IPS-18c (cell line): Measurements from ENCODE around the gene RBM33.
"Not testable (repeated sequence)": the region's sequence is repeated elsewhere in the genome, so short reads cannot be mapped to it uniquely, and the experiment has no call there.

Experiments
- H3K4me3 ChIP-seq: 2 replicates; pipeline ENCODE4 v1.7.0; 2013; ENCODE audit warnings: low read depth, mild to moderate bottlenecking, low read length, moderate library complexity; ENCODE audit not compliant: insufficient read depth
- H3K9me3 ChIP-seq: one replicate; pipeline ENCODE4 v1.6.1; 2013; ENCODE audit warnings: mild to moderate bottlenecking, low read length, moderate library complexity; ENCODE audit not compliant: control insufficient read depth, insufficient read depth

RBM33 gene, protein sequence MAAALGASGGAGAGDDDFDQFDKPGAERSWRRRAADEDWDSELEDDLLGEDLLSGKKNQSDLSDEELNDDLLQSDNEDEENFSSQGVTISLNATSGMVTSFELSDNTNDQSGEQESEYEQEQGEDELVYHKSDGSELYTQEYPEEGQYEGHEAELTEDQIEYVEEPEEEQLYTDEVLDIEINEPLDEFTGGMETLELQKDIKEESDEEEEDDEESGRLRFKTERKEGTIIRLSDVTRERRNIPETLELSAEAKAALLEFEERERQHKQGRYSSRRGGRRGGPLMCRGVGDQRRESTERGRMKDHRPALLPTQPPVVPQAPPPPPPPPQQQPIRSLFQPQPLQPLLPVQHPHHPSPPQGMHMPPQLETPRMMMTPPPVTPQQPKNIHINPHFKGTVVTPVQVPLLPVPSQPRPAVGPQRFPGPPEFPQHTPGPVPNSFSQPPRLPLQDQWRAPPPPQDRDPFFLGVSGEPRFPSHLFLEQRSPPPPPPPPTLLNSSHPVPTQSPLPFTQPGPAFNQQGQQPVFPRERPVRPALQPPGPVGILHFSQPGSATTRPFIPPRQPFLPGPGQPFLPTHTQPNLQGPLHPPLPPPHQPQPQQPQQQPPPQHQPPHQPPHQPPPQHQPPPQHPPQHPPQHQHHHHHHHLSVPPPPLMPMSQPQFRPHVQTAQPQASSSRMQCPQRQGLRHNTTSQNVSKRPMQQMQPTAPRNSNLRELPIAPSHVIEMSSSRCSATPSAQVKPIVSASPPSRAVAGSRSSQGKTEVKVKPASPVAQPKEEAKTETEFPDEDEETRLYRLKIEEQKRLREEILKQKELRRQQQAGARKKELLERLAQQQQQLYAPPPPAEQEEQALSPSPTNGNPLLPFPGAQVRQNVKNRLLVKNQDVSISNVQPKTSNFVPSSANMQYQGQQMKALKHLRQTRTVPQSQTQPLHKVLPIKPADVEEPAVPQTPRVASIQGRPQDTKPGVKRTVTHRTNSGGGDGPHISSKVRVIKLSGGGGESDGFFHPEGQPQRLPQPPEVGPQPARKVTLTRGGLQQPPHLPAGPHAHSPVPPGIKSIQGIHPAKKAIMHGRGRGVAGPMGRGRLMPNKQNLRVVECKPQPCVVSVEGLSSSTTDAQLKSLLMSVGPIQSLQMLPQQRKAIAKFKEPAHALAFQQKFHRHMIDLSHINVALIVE

DNA sequence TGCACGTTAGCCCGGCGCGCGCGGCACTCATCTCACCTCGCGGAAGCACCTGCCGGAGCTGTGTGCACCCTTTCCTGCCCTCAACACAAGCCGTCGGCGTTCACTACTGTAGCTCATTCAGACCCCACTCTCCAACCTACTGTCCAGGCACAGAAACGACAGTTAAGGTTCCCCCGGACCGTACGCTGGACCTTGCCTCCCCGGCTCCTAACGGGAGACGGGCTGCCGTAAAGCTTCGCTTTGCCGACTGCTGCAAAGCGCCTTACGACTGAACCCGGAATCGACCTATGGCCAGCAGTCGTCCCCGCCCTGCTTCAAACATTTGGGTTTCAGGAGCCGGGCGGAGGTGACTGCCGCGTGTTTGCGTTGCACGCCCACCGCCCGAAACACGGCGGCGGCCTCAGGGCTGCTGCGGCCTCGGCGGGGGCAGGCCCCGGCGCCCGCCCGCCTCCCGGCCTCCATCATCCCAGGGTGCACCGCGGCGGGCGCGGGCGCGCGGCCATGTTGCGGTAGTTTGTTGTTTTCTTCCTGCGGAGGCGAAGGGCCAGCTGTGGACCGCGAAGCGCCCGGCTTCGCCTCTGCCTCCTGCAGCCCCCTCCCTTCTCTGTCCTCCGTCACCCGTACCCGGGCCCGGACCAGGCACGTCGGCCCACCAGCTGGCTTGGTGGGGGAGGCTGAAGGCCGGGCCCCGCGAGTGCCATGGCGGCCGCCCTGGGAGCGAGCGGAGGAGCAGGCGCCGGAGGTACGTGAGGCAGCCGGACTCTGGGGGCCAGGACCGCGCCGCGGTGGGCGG, at the start of gene RBM33:
TSS of gene RBM33 (plus strand) at position 484 of the 793 bp plus-strand sequence. CDS start at position 700, 216 bp downstream.
- peak within 1 kb of the TSS; percentile 97 for H3K4me3 ChIP-seq
- no peaks in the 10 kb centered on the region for H3K9me3 ChIP-seq

DNA sequence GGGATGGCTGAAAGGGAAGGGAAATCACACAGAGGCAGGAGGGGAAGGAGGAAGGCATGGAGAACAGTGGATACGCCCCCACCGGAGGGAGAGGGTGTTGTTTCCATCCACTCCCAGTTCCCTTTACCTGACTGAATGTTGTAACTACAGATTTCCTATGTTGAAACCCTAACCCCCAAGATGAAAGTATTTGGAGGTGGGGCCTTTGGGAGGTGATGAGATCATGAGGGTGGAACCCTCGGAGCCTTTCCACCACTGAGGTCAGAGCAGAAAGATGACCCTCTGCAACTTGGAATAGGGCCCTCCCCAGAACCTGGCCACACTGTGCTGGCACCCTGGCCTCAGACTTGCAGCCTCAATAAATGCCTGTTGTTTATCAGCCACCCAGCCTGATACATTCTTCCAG, 49.5 kb upstream of the RBM33 start:
- H3K4me3 ChIP-seq = no peak overlapping the region
- H3K9me3 ChIP-seq = no peaks in the 10 kb centered on the region

DNA sequence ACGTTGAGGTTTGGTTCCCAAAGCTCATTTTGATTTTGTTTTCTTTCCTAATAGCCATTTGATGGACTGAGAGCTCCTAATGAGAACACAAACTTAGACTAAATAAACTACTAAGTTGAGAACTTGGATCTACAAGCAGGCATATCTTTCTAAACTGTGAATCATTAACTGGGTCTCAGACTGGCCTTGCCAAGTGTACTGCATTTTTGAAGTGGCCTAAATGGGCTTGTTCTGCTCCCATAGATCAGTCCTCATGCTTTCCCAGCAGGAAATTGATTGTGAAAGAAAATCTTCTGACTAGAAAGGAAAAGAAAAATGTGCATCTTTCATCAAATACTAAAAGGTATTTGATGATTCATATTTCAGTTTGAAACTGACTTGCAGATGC, 46.7 kb upstream of the RBM33 start:
- Histone ChIP-seq H3K9me3 (no peaks in the 10 kb centered on the region), H3K4me3 (no peak overlapping the region)

DNA sequence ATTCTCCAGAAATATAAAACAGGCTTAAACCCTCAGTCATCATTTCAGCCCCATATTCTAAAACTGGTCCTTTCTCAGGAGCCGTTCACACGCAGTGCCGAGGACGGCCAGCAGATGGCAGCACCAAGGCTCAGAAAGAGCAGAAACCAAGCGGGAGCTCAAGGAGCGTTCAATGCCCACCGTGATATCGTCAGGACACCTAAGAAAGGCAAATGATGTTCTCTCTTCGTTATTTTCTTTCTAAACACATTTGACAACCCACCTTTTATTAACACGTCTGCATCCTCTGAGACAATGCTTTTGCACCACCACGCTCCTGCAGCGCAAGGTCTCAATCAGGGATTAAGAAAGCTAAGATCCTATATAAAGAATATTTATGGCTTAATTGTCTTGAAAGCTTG, 45.7 kb upstream of the RBM33 start:
- H3K9me3 ChIP-seq = no peaks in the 10 kb centered on the region
- no peak overlapping the region for H3K4me3 ChIP-seq

DNA sequence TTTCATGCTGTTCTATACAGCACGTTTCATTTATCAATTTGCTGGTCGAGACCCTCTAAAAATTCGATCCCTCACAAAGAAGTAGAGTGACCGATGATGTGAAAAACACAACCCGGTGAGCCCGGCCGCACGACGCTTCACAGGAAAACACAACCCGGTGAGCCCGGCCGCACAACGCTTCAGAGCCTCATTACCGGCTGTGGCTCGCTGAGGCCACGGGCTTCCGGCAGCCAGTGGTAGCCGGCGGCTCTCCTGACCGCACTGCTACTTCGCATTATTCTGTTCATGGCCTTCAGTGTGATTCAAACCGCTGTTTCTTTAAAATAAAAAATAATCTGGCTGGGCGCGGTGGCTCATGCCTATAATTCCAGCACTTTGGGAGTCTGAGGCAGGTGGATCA, 42.3 kb upstream of the RBM33 start:
- no peaks in the 10 kb centered on the region for H3K9me3 ChIP-seq
- H3K4me3 ChIP-seq = no peak overlapping the region

GRCh38 chr7:155602750-155603149, 41.7 kb upstream of the RBM33 start:
- no peaks in the 10 kb centered on the region for H3K9me3 ChIP-seq

DNA sequence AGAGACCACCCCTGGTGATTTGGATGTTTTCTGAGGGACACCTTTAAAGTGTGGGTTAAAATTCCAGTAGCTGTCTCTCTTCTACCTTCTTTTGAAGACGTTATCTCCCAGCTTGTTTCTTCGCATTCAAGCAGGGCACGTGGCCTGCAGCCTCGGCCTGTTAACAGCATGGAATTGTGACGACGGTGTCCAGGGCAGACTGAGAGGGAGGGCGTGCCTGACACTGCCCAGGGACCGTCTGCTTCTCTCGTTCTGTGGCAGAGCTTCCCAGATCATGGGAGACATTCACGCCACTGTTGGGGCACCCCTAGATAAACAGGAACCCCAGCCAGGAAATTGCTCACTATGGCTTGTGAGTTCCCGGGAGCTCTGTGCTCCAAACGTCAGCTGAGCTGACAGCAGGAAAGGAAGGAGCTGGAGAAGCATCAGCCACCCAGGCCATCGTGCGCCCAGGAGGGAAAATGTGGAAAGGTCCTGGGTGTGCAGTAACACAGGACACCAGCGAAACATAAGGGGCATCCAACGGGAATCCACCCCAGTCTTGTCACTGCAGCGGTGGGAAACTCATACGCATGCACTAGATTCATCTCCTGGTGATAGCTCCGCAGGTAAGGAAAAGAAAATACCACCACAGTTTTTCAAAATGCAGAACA, 41.1 kb upstream of the RBM33 start:
- Histone ChIP-seq H3K4me3 (no peak overlapping the region), H3K9me3 (no peaks in the 10 kb centered on the region)

More at GRCh38 chr7:155602750-155603149, 41.7 kb upstream of the RBM33 start:
- H3K4me3 ChIP-seq = no peak overlapping the region

DNA sequence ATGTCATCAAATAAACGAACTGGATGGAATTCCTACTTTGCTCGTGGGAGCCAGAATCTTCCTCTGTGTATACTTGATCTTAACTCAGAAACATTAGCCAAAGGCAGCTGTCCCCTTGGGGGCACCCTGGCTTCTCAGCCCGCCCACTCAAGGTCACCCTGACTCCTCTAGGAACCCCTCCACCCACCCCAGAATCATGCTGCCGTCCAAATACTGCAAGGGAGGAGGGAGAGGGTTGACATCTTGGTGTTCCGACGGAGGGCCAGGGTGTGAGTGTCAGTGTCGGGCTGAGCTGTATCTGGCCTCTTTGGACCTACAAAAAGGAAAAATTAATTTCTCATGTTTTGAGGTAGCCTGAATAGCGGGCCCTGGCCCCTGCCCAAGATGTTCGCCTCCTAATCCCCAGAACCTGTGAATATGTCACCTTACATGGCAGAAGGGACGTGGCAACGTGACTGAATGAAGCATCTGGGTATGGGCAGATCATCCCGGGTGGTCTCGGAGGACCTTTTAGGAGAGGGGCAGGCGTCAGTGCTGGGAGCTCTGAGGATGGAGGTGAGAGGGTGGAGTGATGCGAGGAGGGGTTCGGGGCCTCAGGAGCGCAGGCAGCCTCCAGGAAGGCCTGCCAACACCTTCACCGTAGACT, 40.5 kb upstream of the RBM33 start:
- no peaks in the 10 kb centered on the region for H3K9me3 ChIP-seq

DNA sequence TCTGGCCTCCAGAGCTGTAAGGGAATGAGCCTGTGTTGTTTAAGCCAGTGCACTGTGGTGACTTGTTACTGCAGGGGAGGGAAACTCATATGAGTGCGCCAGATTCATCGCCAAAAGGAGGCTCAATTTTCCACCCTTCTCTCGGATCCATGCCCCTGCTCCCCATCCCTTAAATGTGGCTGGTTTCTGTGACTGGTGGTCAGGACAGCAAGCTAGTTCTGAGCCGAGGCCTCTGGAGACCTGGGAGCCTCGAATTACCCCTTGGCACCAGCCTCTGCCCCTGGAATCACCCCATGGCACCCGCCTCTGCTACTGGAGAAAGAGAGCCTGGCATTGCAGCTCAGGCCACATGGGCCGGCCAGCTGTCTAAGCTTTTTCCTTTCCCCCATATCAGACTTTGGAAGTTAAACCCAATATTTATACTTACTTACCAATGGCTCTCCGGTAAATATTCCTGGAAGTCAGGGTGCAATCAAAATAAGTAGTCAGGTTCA, 39.9 kb upstream of the RBM33 start:
- H3K9me3 ChIP-seq = no peaks in the 10 kb centered on the region
- no peak overlapping the region for H3K4me3 ChIP-seq

More for the DNA sequence above, 40.5 kb upstream of the RBM33 start:
- no peak overlapping the region for H3K4me3 ChIP-seq

GRCh38 chr7:155609185-155609584, 35.3 kb upstream of the RBM33 start:
- H3K4me3 ChIP-seq = no peak overlapping the region
- no peaks in the 10 kb centered on the region for H3K9me3 ChIP-seq

GRCh38 chr7:155610633-155611193, 33.7 kb upstream of the RBM33 start:
- Histone ChIP-seq H3K9me3 (no peaks in the 10 kb centered on the region), H3K4me3 (no peak overlapping the region)

GRCh38 chr7:155611808-155612447, 32.5 kb upstream of the RBM33 start:
- Histone ChIP-seq H3K4me3 (no peak overlapping the region), H3K9me3 (no peaks in the 10 kb centered on the region)

DNA sequence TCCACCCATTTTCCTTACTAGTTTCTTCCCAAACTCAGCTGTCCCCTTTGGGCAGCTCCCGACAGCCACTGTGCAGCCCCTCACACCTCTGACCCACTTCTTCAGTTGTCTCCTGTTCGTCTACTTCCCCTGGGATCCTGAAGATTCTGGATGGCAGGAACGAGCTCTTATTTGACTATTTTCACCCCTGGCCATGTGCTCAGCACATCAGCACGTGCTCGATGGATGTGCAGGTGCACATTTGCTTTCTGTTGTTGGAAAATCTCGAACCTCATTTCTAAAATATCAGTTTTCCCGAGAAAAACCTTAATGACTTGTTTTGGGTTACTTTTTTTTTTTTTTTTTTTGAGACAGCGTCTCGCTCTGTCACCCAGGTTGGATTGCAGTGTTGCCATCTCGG, 31.8 kb upstream of the RBM33 start:
- Histone ChIP-seq H3K9me3 (no peaks in the 10 kb centered on the region), H3K4me3 (no peak overlapping the region)

- not testable (repeated sequence) for H3K9me3 ChIP-seq
These were observed 29.4 kb upstream of the RBM33 start for GRCh38 chr7:155615085-155615484.

More at GRCh38 chr7:155615085-155615484, 29.4 kb upstream of the RBM33 start:
- not testable (repeated sequence) for H3K4me3 ChIP-seq
